Testis (tissue), 2 donors: ENCODE results near the gene ABCB11.
"Not testable (repeated sequence)": the region's sequence is repeated elsewhere in the genome, so short reads cannot be mapped to it uniquely, and the experiment has no call there.

ENCODE experiments used
- POLR2A ChIP-seq: fragments of 450-650 bp; IDR thresholded peaks from one replicate; pipeline ENCODE4 v1.6.1; 2017; ENCODE audit warnings: antibody characterized with exemption, mild to moderate bottlenecking, moderate library complexity
- TF ChIP-seq, protein P1 (sequence below), 3 experiments: fragments of 450-650 bp in 2 of 3; fragments of 200-600 bp in 1 of 3; sonication (generic) in 1 of 3; IDR thresholded peaks; one replicate each; pipeline ENCODE4 v1.5.1; 2016 to 2019; ENCODE audit warnings: antibody characterized with exemption in 3 of 3, mild to moderate bottlenecking in 2 of 3, moderate library complexity in 1 of 3

DNA sequence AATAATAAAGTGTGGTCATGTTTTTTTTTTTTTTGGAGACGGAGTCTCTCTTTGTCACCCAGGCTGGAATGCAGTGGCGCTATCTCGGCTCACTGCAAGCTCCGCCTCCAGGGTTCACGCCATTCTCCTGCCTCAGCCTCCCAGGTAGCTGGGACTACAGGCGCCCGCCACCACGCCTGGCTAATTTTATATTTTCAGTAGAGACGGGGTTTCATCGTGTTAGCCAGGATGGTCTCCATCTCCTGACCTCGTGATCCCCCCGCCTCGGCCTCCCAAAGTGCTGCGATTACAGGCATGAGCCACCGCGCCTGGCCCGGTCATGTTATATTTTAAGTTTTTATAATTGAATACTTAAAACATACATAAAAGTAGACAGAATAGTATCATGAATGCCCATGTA, 33.1 kb upstream of the ABCB11 start:
- TF ChIP-seq, protein P1, sequence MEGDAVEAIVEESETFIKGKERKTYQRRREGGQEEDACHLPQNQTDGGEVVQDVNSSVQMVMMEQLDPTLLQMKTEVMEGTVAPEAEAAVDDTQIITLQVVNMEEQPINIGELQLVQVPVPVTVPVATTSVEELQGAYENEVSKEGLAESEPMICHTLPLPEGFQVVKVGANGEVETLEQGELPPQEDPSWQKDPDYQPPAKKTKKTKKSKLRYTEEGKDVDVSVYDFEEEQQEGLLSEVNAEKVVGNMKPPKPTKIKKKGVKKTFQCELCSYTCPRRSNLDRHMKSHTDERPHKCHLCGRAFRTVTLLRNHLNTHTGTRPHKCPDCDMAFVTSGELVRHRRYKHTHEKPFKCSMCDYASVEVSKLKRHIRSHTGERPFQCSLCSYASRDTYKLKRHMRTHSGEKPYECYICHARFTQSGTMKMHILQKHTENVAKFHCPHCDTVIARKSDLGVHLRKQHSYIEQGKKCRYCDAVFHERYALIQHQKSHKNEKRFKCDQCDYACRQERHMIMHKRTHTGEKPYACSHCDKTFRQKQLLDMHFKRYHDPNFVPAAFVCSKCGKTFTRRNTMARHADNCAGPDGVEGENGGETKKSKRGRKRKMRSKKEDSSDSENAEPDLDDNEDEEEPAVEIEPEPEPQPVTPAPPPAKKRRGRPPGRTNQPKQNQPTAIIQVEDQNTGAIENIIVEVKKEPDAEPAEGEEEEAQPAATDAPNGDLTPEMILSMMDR (IDR thresholded peaks at IDR 0.05), result not testable (repeated sequence)
- TF ChIP-seq POLR2A, result not testable (repeated sequence)
